Esophagus muscularis mucosa (tissue), 4 donors: ENCODE measurements around the gene RNU1-3. TPM values are rescaled to one million over a fixed set of nuclear protein-coding genes. Genes with fewer than 3 reads are reported as not detected.
"Not testable (repeated sequence)": the region's sequence is repeated elsewhere in the genome, so short reads cannot be mapped to it uniquely, and the experiment has no call there.

Experiments used
- DNase-seq: peaks from one replicate; pipeline ENCODE4 v3.0.0-alpha.2; 2017; ENCODE audit errors: extremely low spot score
- H3K27ac ChIP-seq, 4 donors: fragments of 200-600 bp; sonication (generic); replicated peaks in 1 of 4; 1 replicate in 3 of 4; 2 replicates in 1 of 4; pipeline ENCODE4 v1.5.1; 2016 to 2019; ENCODE audit warnings: mild to moderate bottlenecking in 1 of 4
- H3K27me3 ChIP-seq, 4 donors: fragments of 200-600 bp; sonication (generic); one replicate each; pipeline versions ENCODE4 v1.5.1 to v1.6.0; 2016 to 2019
- H3K36me3 ChIP-seq, 4 donors: fragments of 200-600 bp; sonication (generic); one replicate each; pipeline ENCODE4 v1.5.1; 2016 to 2019
- H3K4me1 ChIP-seq, 4 donors: fragments of 200-600 bp; sonication (generic); one replicate each; pipeline ENCODE4 v1.5.1; 2016 to 2019
- H3K4me3 ChIP-seq, 4 donors: fragments of 200-600 bp; sonication (generic); 1 replicate in 2 of 4; 2 replicates in 2 of 4; pipeline ENCODE4 v1.5.1; 2016 to 2019; ENCODE audit warnings: mild to moderate bottlenecking in 4 of 4, moderate library complexity in 1 of 4
- H3K9me3 ChIP-seq, 4 donors: fragments of 200-600 bp; sonication (generic); 1 replicate in 3 of 4; 2 replicates in 1 of 4; pipeline ENCODE4 v1.5.1; 2016 to 2019
- WGBS: methylation state at CpG from one replicate; pipeline ENCODE4 v1.1.5; 2018; 5-methylcytosine and 5-hydroxymethylcytosine counted together
- intact Hi-C: fragments of 100-400 bp; cut with DNase I; formaldehyde crosslinking; loops from one replicate; pipeline ENCODE4 v1.15.1; 2023
- total RNA-seq, 4 donors: library from RNA; depleted of rRNA; stranded (reverse); fragments of >200 nt; gene quantifications; one replicate each; pipeline versions ENCODE4 v1.1.0 to v1.2.1, GENCODE V29; 2016

The RNU1-3 gene
- total RNA-seq, 4 donors from 2014 or later = under 0.01 TPM; not detected in 2

GRCh38 chr1:16656981-16657683 lies 9.6 kb downstream of the RNU1-3 start:
- intact Hi-C loops, H3K27me3 ChIP-seq, DNase-seq, H3K4me3 ChIP-seq, H3K36me3 ChIP-seq, H3K9me3 ChIP-seq, H3K27ac ChIP-seq, H3K4me1 ChIP-seq: not testable (repeated sequence)
- no CpG with 5 or more reads among the region's 14 CpGs for WGBS

DNA sequence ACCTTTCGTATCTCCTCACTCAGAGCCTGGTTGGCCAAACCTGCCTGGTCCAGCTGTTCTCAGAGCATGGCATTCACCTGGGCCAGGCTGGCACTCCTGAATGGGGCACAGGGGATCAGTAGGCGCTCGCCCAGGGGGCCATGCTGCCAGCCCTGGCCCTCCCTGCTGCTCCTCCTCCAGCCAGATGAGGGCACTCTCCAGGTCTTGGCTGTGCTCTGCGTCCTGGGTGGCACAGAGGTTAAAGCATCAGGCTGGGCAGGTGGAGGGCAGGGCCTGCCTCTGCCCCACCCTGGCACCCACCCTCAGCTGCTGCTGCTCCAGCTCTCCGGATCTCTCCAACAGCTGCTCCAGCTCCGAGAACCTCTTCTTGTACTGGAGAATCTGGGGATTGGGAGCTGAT lies 10.2 kb downstream of the RNU1-3 start:
- intact Hi-C loops, DNase-seq, H3K4me3 ChIP-seq, H3K36me3 ChIP-seq, H3K27me3 ChIP-seq, H3K9me3 ChIP-seq, H3K27ac ChIP-seq, H3K4me1 ChIP-seq: not testable (repeated sequence)
- WGBS = no CpG with 5 or more reads among the region's 6 CpGs

DNA sequence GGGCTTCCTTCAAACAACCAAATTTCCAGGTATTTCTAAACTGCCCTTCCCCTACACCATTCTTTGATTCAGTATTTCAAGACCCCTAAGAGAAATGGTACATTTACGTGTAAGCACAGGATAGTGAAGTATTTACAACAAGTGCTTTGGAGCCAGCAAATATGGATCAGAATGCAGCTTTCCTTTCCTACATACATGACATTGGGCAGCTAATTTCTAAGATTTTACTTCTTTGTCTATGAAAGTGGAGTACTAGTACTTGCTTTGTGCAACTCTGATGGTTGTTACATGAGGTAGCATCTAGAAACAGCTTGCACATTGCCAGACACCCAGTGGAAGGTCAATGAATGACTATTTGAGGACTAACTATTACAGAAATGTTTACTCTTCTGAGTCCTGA lies 15.2 kb downstream of the RNU1-3 start:
- peaks cover 0 to 18% (median 0%) of the 10 kb centered on the region in 4 donors for H3K27me3 ChIP-seq
- H3K4me1 ChIP-seq, H3K4me3 ChIP-seq, H3K9me3 ChIP-seq, H3K36me3 ChIP-seq, DNase-seq, H3K27ac ChIP-seq, intact Hi-C loops: not testable (repeated sequence)
- 95% methylated on average over 1 of the region's 1 CpG for WGBS

DNA sequence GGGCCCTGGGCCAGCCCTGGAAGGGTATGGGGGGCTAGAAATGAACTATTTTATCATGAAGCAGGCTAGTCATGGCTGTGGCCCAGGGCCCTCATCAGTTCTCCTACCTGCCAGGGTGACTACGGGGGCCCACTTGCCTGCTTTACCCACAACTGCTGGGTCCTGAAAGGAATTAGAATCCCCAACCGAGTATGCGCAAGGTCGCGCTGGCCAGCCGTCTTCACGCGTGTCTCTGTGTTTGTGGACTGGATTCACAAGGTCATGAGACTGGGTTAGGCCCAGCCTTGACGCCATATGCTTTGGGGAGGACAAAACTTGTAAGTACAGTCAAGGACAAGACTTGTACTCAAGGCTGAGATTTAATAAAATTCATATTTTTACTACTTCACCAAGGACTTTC lies 16.8 kb downstream of the RNU1-3 start:
- DNase-seq, H3K36me3 ChIP-seq, intact Hi-C loops, H3K9me3 ChIP-seq, H3K27ac ChIP-seq, H3K4me3 ChIP-seq: not testable (repeated sequence)
- Histone ChIP-seq H3K4me1 (peaks cover 3 to 10% (median 8%) of the 10 kb centered on the region in 4 donors), H3K27me3 (peaks cover 0 to 30% (median 0%) of the 10 kb centered on the region in 4 donors)
- WGBS = 89% methylated on average over 9 of the region's 9 CpGs

- intact Hi-C loops, H3K36me3 ChIP-seq, H3K27ac ChIP-seq, H3K4me3 ChIP-seq, H3K9me3 ChIP-seq, DNase-seq: not testable (repeated sequence)
- Histone ChIP-seq H3K27me3 (peaks cover 0 to 30% (median 0%) of the 10 kb centered on the region in 4 donors), H3K4me1 (peaks cover 5 to 14% (median 11%) of the 10 kb centered on the region in 4 donors)
- WGBS = no CpG with 5 or more reads among the region's 6 CpGs
These were observed 17.4 kb downstream of the RNU1-3 start for GRCh38 chr1:16649390-16649789.

DNA sequence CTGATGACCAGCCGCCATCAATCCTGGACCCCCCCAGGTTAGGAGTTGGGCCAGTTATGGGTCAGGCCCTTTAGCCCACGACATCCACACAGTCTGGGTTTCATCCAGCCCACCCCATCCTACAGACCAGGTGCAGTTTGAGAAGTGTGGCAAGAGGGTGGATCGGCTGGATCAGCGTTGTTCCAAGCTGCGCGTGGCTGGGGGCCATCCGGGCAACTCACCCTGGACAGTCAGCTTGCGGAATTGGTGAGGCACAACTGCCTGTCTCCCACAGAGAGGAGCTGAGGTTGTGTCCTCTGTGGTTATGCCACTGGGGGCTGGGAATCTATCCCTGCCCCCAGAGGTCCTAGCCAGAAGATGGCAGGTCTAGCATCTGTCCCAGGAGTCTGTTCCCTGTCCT lies 18.0 kb downstream of the RNU1-3 start:
- Histone ChIP-seq H3K27me3 (peaks cover 0 to 30% (median 0%) of the 10 kb centered on the region in 4 donors), H3K4me1 (peaks cover 8 to 18% (median 15%) of the 10 kb centered on the region in 4 donors)
- intact Hi-C loops, H3K36me3 ChIP-seq, H3K9me3 ChIP-seq, H3K4me3 ChIP-seq, DNase-seq, H3K27ac ChIP-seq: not testable (repeated sequence)
- WGBS = no CpG with 5 or more reads among the region's 8 CpGs

- H3K9me3 ChIP-seq, intact Hi-C loops, DNase-seq, H3K36me3 ChIP-seq, H3K27ac ChIP-seq: not testable (repeated sequence)
- WGBS = 33% methylated on average over 17 of the region's 32 CpGs
- H3K27me3 ChIP-seq = peaks cover 0 to 30% (median 0%) of the 10 kb centered on the region in 4 donors
- peaks cover 13 to 23% (median 20%) of the 10 kb centered on the region in 4 donors for H3K4me1 ChIP-seq
- peak overlapping the region in 1 of 4 donors; percentile 18 for H3K4me3 ChIP-seq
These were observed 18.5 kb downstream of the RNU1-3 start for GRCh38 chr1:16648250-16648649.

GRCh38 chr1:16647179-16648176 lies 19.3 kb downstream of the RNU1-3 start:
- H3K9me3 ChIP-seq, H3K27ac ChIP-seq, H3K36me3 ChIP-seq, DNase-seq, intact Hi-C loops: not testable (repeated sequence)
- 14% methylated on average over 6 of the region's 84 CpGs for WGBS
- Histone ChIP-seq H3K4me3 (peak overlapping the region in 3 of 4 donors; percentile 18 to 46 (median 18)), H3K27me3 (peaks cover 0 to 30% (median 0%) of the 10 kb centered on the region in 4 donors), H3K4me1 (peaks cover 21 to 31% (median 27%) of the 10 kb centered on the region in 4 donors)

- H3K27me3 ChIP-seq = peaks cover 0 to 30% (median 0%) of the 10 kb centered on the region in 4 donors
- H3K27ac ChIP-seq, H3K9me3 ChIP-seq, H3K36me3 ChIP-seq, H3K4me3 ChIP-seq, intact Hi-C loops, DNase-seq: not testable (repeated sequence)
- WGBS = no CpG with 5 or more reads among the region's 17 CpGs
- peaks cover 25 to 38% (median 33%) of the 10 kb centered on the region in 4 donors for H3K4me1 ChIP-seq
These were observed 20.0 kb downstream of the RNU1-3 start for GRCh38 chr1:16646716-16647115.

- WGBS = 91% methylated on average over 13 of the region's 15 CpGs
- Histone ChIP-seq H3K36me3 (peaks cover 0 to 13% (median 0%) of the 10 kb centered on the region in 4 donors), H3K27me3 (peaks cover 0 to 30% (median 0%) of the 10 kb centered on the region in 4 donors), H3K4me1 (peaks cover 25 to 39% (median 33%) of the 10 kb centered on the region in 4 donors)
- H3K27ac ChIP-seq, intact Hi-C loops, DNase-seq, H3K9me3 ChIP-seq, H3K4me3 ChIP-seq: not testable (repeated sequence)
These were observed 20.6 kb downstream of the RNU1-3 start for GRCh38 chr1:16646061-16646664.

DNA sequence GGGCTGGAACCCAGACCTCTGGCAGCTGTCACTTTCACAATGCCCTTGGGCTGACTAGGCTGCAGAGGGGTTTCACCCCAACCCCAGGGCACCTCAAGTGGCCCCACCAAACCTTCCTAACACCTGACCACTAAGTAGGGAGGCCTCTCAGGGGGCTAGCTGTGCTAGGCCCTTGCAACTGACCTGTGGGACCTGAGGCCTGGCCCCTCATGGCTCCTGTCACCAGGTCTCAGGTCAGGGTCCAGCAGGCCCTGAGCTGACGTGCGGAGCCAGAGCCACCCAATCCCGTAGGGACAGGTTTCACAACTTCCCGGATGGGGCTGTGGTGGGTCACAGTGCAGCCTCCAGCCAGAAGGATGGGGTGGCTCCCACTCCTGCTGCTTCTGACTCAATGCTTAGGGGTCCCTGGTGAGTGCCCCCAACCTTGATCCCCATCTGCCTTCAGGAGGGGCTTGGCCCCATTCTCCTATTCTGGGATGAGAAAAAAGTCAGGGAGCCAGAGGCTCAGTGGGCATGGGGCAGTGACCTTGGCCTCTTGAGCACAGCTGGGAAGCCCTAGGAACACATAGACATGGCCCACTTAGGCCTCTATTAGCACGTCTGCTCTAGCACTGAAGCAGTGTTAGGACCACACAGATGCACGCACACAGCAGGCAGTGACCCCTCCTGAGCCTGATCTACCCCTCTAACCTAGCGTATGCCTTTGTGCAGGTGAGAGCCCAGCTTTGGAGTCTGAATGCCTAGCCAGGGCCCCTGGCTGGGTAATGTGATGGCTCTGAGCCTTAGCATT lies 21.3 kb downstream of the RNU1-3 start:
- DNase-seq, intact Hi-C loops, H3K9me3 ChIP-seq: not testable (repeated sequence)
- Histone ChIP-seq H3K4me1 (peaks cover 25 to 43% (median 33%) of the 10 kb centered on the region in 4 donors), H3K4me3 (peak overlapping the region; percentile 60 to 85 (median 72)), H3K27me3 (peaks cover 0 to 30% (median 0%) of the 10 kb centered on the region in 4 donors), H3K36me3 (peaks cover 0 to 13% (median 0%) of the 10 kb centered on the region in 4 donors), H3K27ac (peak overlapping the region; percentile 80 to 85 (median 84))
- WGBS = 87% methylated on average over 7 of the region's 7 CpGs
